ENCODE measurements around the gene COLEC11.

The COLEC11 gene

GRCh38 chr2:3553946-3554345 lies 41.0 kb upstream of the COLEC11 start:
- H3K79me2 ChIP-seq (ENCODE audit: insufficient read depth, low read length), result peaks cover 29% of the 10 kb centered on the region
- peaks cover 29% of the 10 kb centered on the region for H3K36me3 ChIP-seq (ENCODE audit: low read length)
- no peak overlapping the region for H2AFZ ChIP-seq (ENCODE audit: low read depth, low read length, severe bottlenecking)
- no peak overlapping the region for H3K9ac ChIP-seq (ENCODE audit: low read length)
- no peaks in the 10 kb centered on the region for H3K27me3 ChIP-seq (ENCODE audit: low read length)
- H3K4me2 ChIP-seq (ENCODE audit: low read depth, low read length, poor library complexity, severe bottlenecking), result no peak overlapping the region
- H3K4me3 ChIP-seq (ENCODE audit: insufficient read depth, low read length, poor library complexity, severe bottlenecking), result no peak overlapping the region
- H4K20me1 ChIP-seq (ENCODE audit: low read depth, low read length), result no peaks in the 10 kb centered on the region
- peaks cover 6% of the 10 kb centered on the region for H3F3A ChIP-seq (ENCODE audit: insufficient read depth)
- H3K27ac ChIP-seq (ENCODE audit: low read depth, low read length), result no peak overlapping the region
- no peaks in the 10 kb centered on the region for H3K9me3 ChIP-seq (ENCODE audit: insufficient read depth, low read length)
- TF ChIP-seq CTCF (IDR thresholded peaks at IDR 0.05; ENCODE audit: insufficient read depth, low read length, poor library complexity, severe bottlenecking), result no peak
- H3K9me2 ChIP-seq (replicated peaks; ENCODE audit: insufficient read depth, low read length), result no peaks in the 10 kb centered on the region

- H4K20me1 ChIP-seq (ENCODE audit: low read depth, low read length), result no peaks in the 10 kb centered on the region
- H3K36me3 ChIP-seq (ENCODE audit: low read length), result peaks cover 10% of the 10 kb centered on the region; the same call in 1 of the 2 replicates
- peak overlapping the region; percentile 74 for H3K4me2 ChIP-seq (ENCODE audit: low read depth, low read length, poor library complexity, severe bottlenecking)
- H3K27ac ChIP-seq (ENCODE audit: low read depth, low read length), result peak overlapping the region; percentile 90
- H3K79me2 ChIP-seq (ENCODE audit: insufficient read depth, low read length), result peaks cover 29% of the 10 kb centered on the region
- peak overlapping the region; percentile 99 for H3K9ac ChIP-seq (ENCODE audit: low read length)
- H3K4me3 ChIP-seq (ENCODE audit: insufficient read depth, low read length, poor library complexity, severe bottlenecking), result peak overlapping the region; percentile 99
- TF ChIP-seq EZH2phosphoT487 (conservative IDR thresholded peaks at IDR 0.05; ENCODE audit: low read length), result no peak
- TF ChIP-seq CTCF (IDR thresholded peaks at IDR 0.05; ENCODE audit: insufficient read depth, low read length, poor library complexity, severe bottlenecking), result no peak
- no peaks in the 10 kb centered on the region for H3K9me2 ChIP-seq (replicated peaks; ENCODE audit: insufficient read depth, low read length)
- no peaks in the 10 kb centered on the region for H3K9me3 ChIP-seq (ENCODE audit: insufficient read depth, low read length)
- H2AFZ ChIP-seq (ENCODE audit: low read depth, low read length, severe bottlenecking), result peak overlapping the region; percentile 77
- peaks cover 12% of the 10 kb centered on the region for H3F3A ChIP-seq (ENCODE audit: insufficient read depth)
- H3K27me3 ChIP-seq (ENCODE audit: low read length), result no peaks in the 10 kb centered on the region
Measured at GRCh38 chr2:3557639-3558204, 37.2 kb upstream of the COLEC11 start.

GRCh38 chr2:3558205-3559014 lies 36.5 kb upstream of the COLEC11 start, which contains the start of gene RNASEH1:
Gene RNASEH1, minus strand, starts transcription at chr2:3558333. Its CDS starts 73 bp downstream, at chr2:3558260.
- H3K27me3 ChIP-seq (ENCODE audit: low read length), result no peaks in the 10 kb centered on the region
- H3K4me3 ChIP-seq (ENCODE audit: insufficient read depth, low read length, poor library complexity, severe bottlenecking), result peak within 1 kb of the TSS; percentile 99
- TF ChIP-seq EZH2phosphoT487 (conservative IDR thresholded peaks at IDR 0.05; ENCODE audit: low read length), result no peak
- no peak for TF ChIP-seq CTCF (IDR thresholded peaks at IDR 0.05; ENCODE audit: insufficient read depth, low read length, poor library complexity, severe bottlenecking)
- peaks cover 10% of the 10 kb centered on the region; the same call in 1 of the 2 replicates for H3K36me3 ChIP-seq (ENCODE audit: low read length)
- H4K20me1 ChIP-seq (ENCODE audit: low read depth, low read length), result no peaks in the 10 kb centered on the region
- H2AFZ ChIP-seq (ENCODE audit: low read depth, low read length, severe bottlenecking), result peak within 1 kb of the TSS; percentile 77
- H3K27ac ChIP-seq (ENCODE audit: low read depth, low read length), result peak within 1 kb of the TSS; percentile 90
- peak within 1 kb of the TSS; percentile 99 for H3K9ac ChIP-seq (ENCODE audit: low read length)
- H3F3A ChIP-seq (ENCODE audit: insufficient read depth), result peaks cover 12% of the 10 kb centered on the region
- no peaks in the 10 kb centered on the region for H3K9me2 ChIP-seq (replicated peaks; ENCODE audit: insufficient read depth, low read length)
- H3K79me2 ChIP-seq (ENCODE audit: insufficient read depth, low read length), result peaks cover 29% of the 10 kb centered on the region
- H3K4me2 ChIP-seq (ENCODE audit: low read depth, low read length, poor library complexity, severe bottlenecking), result peak within 1 kb of the TSS; percentile 74
- no peaks in the 10 kb centered on the region for H3K9me3 ChIP-seq (ENCODE audit: insufficient read depth, low read length)

Data from SU-DHL-6 (cell line).